HepG2 (cell line): Measurements from ENCODE around the gene LMAN2L. TPM values are rescaled to one million over a fixed set of nuclear protein-coding genes. Genes with fewer than 3 reads are reported as not detected.

Experiments used
- CHD4 ChIP-seq: fragments of 200-600 bp; sonication (generic); IDR thresholded peaks from 2 replicates; pipeline ENCODE4 v1.7.0; 2017; ENCODE audit warnings: mild to moderate bottlenecking, low read length, borderline replicate concordance
- ELF4 ChIP-seq: sonication (generic); formaldehyde crosslinking; IDR thresholded peaks from 2 replicates; pipeline ENCODE4 v1.5.0; 2020; ENCODE audit warnings: missing genetic modification reagents, mild to moderate bottlenecking, moderate library complexity, borderline replicate concordance
- KDM5A ChIP-seq: fragments of 200-600 bp; sonication (generic); IDR thresholded peaks from 2 replicates; pipeline ENCODE4 v1.7.0; 2018; ENCODE audit warnings: antibody characterized with exemption, mild to moderate bottlenecking, low read length, borderline replicate concordance
- KLF6 ChIP-seq: IDR thresholded peaks from 2 replicates; pipeline ENCODE4 v1.8.0; 2016; ENCODE audit warnings: missing biosample characterization, missing genetic modification reagents
- MED1 ChIP-seq: sonication (generic); formaldehyde crosslinking; IDR thresholded peaks from 2 replicates; pipeline ENCODE4 v1.4.0; 2020; ENCODE audit warnings: missing genetic modification reagents
- NRL ChIP-seq: sonication (generic); formaldehyde crosslinking; IDR thresholded peaks from 2 replicates; pipeline ENCODE4 v1.5.0; 2020; ENCODE audit warnings: missing genetic modification reagents, mild to moderate bottlenecking, moderate library complexity, borderline replicate concordance
- PHF21A ChIP-seq: sonication (generic); formaldehyde crosslinking; IDR thresholded peaks from 2 replicates; pipeline ENCODE4 v1.5.0; 2020; ENCODE audit warnings: mild to moderate bottlenecking, missing genetic modification reagents
- SCMH1 ChIP-seq: sonication (generic); formaldehyde crosslinking; IDR thresholded peaks from 2 replicates; pipeline ENCODE4 v1.9.0; 2021; ENCODE audit warnings: missing genetic modification reagents, mild to moderate bottlenecking, borderline replicate concordance
- SIN3B ChIP-seq: fragments of 150-350 bp; IDR thresholded peaks from 2 replicates; pipeline ENCODE4 v1.6.1; 2014; ENCODE audit warnings: low read length
- WIZ ChIP-seq: sonication (generic); formaldehyde crosslinking; IDR thresholded peaks from 2 replicates; pipeline ENCODE4 v1.5.1; 2020; ENCODE audit warnings: mild to moderate bottlenecking, missing genetic modification reagents
- ZNF24 ChIP-seq: fragments of 450-650 bp; IDR thresholded peaks from 2 replicates; pipeline ENCODE4 v1.6.1; 2017; ENCODE audit warnings: antibody characterized with exemption, mild to moderate bottlenecking
- ZNF263 ChIP-seq: sonication (generic); formaldehyde crosslinking; IDR thresholded peaks from 2 replicates; pipeline ENCODE4 v1.4.0; 2020; ENCODE audit warnings: missing genetic modification reagents
- ZNF460 ChIP-seq: sonication (generic); formaldehyde crosslinking; IDR thresholded peaks from 2 replicates; pipeline ENCODE4 v1.5.1; 2020; ENCODE audit warnings: missing genetic modification reagents, mild to moderate bottlenecking, borderline replicate concordance
- ZNF768 ChIP-seq: sonication (generic); formaldehyde crosslinking; IDR thresholded peaks from 2 replicates; pipeline ENCODE4 v1.4.0; 2020; ENCODE audit warnings: missing genetic modification reagents
- polyA plus RNA-seq, 8 experiments: library from polyadenylated mRNA; depleted of rRNA in 3 of 8; stranded (reverse) in 7 of 8; unstranded in 1 of 8; fragments of >200 nt; fragmentation: Illumina TruSeq in 4 of 8; extraction: Trizol in 4 of 8; gene quantifications; 2 replicates each; pipeline versions ENCODE4 v1.2.1 to v1.2.3, GENCODE V29; 2011 to 2016; ENCODE audit warnings: low read depth in 4 of 8, missing spikeins in 1 of 8, mixed read lengths in 1 of 8; ENCODE audit not compliant: insufficient read depth in 1 of 8
- total RNA-seq, 5 experiments: library from RNA; depleted of rRNA; stranded (reverse); fragments of >200 nt; fragmentation: Illumina TruSeq; extraction: Trizol; gene quantifications; 2 replicates each; pipeline ENCODE4 v1.2.3, GENCODE V29; 2016; ENCODE audit warnings: low read depth in 1 of 5
- TF ChIP-seq, protein P1 (sequence below): sonication (generic); formaldehyde crosslinking; IDR thresholded peaks from 2 replicates; pipeline ENCODE4 v1.5.0; 2020; ENCODE audit warnings: mild to moderate bottlenecking, missing genetic modification reagents, borderline replicate concordance
- TF ChIP-seq, protein P2 (sequence below): sonication (generic); formaldehyde crosslinking; IDR thresholded peaks from 2 replicates; pipeline ENCODE4 v1.4.0; 2020; ENCODE audit warnings: missing genetic modification reagents, borderline replicate concordance
- TF ChIP-seq, protein P3 (sequence below): sonication (generic); formaldehyde crosslinking; IDR thresholded peaks from 2 replicates; pipeline ENCODE4 v1.5.0; 2020; ENCODE audit warnings: mild to moderate bottlenecking, missing genetic modification reagents

LMAN2L gene
- total and polyA plus RNA-seq, 2 of the 13 experiments (the other 11 are each of a cell fraction or from before 2014, with no cell fraction given): 39.1 to 57.9 TPM

DNA sequence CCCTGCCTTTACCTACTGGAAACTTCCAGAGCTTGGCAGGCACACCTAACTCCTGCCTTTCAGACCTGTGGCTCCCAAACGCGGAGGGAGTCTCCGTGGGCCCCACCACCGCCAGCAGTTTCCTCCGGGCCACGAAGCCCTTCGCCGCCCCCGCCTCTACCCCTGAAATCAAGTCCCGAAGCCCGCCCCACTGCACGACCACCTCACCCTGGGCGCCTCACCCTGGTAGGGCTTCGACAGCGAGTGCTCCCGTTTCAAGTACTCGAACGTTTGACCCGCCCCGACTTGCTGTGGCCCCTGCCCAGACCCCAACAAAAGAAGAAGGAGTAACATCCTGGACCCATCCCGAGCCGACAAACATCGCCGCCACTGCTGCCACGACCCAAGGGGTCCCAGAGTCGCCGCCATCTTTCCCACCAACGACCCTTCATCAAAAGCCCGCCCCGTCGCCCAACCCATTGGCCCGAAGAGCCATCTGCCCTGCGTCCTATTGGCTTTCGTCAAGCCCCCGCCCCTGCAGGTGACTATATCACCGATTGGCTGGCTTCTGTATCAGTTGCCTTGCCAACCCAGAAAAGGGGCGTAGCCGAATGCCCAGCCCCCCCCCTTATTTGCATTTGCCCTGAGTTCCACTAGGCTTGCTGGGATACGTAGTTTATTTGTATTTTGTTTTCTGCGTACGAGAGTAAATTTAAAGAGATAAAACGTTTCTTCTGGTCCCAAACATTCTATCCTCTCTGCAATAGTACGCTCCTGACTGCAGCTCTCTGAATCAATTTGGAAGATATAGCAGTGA lies at the start of gene LMAN2L (continued):
- TF ChIP-seq ZNF460: no peak
- no peak for TF ChIP-seq ZNF24
- 0 out of 2 replicates have a peak, but pooled peaks have one; percentile 20 for TF ChIP-seq ZNF768 (CRISPR knock-in tag)
- no peak; the same call in 1 of the 2 replicates for TF ChIP-seq PHF21A
- peak; percentile 83; the same call in 1 of the 2 replicates for TF ChIP-seq WIZ
- no peak for TF ChIP-seq SCMH1 (CRISPR knock-in tag)
- TF ChIP-seq, protein P1, sequence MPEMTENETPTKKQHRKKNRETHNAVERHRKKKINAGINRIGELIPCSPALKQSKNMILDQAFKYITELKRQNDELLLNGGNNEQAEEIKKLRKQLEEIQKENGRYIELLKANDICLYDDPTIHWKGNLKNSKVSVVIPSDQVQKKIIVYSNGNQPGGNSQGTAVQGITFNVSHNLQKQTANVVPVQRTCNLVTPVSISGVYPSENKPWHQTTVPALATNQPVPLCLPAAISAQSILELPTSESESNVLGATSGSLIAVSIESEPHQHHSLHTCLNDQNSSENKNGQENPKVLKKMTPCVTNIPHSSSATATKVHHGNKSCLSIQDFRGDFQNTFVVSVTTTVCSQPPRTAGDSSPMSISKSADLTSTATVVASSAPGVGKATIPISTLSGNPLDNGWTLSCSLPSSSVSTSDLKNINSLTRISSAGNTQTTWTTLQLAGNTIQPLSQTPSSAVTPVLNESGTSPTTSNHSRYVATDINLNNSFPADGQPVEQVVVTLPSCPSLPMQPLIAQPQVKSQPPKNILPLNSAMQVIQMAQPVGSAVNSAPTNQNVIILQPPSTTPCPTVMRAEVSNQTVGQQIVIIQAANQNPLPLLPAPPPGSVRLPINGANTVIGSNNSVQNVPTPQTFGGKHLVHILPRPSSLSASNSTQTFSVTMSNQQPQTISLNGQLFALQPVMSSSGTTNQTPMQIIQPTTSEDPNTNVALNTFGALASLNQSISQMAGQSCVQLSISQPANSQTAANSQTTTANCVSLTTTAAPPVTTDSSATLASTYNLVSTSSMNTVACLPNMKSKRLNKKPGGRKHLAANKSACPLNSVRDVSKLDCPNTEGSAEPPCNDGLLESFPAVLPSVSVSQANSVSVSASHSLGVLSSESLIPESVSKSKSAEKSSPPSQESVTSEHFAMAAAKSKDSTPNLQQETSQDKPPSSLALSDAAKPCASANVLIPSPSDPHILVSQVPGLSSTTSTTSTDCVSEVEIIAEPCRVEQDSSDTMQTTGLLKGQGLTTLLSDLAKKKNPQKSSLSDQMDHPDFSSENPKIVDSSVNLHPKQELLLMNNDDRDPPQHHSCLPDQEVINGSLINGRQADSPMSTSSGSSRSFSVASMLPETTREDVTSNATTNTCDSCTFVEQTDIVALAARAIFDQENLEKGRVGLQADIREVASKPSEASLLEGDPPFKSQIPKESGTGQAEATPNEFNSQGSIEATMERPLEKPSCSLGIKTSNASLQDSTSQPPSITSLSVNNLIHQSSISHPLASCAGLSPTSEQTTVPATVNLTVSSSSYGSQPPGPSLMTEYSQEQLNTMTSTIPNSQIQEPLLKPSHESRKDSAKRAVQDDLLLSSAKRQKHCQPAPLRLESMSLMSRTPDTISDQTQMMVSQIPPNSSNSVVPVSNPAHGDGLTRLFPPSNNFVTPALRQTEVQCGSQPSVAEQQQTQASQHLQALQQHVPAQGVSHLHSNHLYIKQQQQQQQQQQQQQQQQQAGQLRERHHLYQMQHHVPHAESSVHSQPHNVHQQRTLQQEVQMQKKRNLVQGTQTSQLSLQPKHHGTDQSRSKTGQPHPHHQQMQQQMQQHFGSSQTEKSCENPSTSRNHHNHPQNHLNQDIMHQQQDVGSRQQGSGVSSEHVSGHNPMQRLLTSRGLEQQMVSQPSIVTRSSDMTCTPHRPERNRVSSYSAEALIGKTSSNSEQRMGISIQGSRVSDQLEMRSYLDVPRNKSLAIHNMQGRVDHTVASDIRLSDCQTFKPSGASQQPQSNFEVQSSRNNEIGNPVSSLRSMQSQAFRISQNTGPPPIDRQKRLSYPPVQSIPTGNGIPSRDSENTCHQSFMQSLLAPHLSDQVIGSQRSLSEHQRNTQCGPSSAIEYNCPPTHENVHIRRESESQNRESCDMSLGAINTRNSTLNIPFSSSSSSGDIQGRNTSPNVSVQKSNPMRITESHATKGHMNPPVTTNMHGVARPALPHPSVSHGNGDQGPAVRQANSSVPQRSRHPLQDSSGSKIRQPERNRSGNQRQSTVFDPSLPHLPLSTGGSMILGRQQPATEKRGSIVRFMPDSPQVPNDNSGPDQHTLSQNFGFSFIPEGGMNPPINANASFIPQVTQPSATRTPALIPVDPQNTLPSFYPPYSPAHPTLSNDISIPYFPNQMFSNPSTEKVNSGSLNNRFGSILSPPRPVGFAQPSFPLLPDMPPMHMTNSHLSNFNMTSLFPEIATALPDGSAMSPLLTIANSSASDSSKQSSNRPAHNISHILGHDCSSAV (CRISPR knock-in tag): no peak
- peak; percentile 96 for TF ChIP-seq NRL (CRISPR knock-in tag)
- TF ChIP-seq MED1 (CRISPR knock-in tag): peak; percentile 35; the same call in 1 of the 2 replicates
- TF ChIP-seq, protein P2, sequence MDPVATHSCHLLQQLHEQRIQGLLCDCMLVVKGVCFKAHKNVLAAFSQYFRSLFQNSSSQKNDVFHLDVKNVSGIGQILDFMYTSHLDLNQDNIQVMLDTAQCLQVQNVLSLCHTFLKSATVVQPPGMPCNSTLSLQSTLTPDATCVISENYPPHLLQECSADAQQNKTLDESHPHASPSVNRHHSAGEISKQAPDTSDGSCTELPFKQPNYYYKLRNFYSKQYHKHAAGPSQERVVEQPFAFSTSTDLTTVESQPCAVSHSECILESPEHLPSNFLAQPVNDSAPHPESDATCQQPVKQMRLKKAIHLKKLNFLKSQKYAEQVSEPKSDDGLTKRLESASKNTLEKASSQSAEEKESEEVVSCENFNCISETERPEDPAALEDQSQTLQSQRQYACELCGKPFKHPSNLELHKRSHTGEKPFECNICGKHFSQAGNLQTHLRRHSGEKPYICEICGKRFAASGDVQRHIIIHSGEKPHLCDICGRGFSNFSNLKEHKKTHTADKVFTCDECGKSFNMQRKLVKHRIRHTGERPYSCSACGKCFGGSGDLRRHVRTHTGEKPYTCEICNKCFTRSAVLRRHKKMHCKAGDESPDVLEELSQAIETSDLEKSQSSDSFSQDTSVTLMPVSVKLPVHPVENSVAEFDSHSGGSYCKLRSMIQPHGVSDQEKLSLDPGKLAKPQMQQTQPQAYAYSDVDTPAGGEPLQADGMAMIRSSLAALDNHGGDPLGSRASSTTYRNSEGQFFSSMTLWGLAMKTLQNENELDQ (CRISPR knock-in tag): no peak
- TF ChIP-seq ZNF263: no peak
- TF ChIP-seq KLF6 (CRISPR knock-in tag): no peak; the same call in 1 of the 2 replicates
- peak; percentile 89 for TF ChIP-seq KDM5A
- no peak for TF ChIP-seq CHD4
- no peak for TF ChIP-seq ELF4
- TF ChIP-seq, protein P3, sequence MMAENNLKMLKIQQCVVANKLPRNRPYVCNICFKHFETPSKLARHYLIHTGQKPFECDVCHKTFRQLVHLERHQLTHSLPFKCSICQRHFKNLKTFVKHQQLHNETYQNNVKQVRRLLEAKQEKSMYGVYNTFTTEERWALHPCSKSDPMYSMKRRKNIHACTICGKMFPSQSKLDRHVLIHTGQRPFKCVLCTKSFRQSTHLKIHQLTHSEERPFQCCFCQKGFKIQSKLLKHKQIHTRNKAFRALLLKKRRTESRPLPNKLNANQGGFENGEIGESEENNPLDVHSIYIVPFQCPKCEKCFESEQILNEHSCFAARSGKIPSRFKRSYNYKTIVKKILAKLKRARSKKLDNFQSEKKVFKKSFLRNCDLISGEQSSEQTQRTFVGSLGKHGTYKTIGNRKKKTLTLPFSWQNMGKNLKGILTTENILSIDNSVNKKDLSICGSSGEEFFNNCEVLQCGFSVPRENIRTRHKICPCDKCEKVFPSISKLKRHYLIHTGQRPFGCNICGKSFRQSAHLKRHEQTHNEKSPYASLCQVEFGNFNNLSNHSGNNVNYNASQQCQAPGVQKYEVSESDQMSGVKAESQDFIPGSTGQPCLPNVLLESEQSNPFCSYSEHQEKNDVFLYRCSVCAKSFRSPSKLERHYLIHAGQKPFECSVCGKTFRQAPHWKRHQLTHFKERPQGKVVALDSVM: no peak
- TF ChIP-seq SIN3B: peak; percentile 78
